SKM-1 (cell line): ENCODE results near the gene GZMM.
A peak's percentile ranks its signal among the peaks of the same experiment; 100 is the strongest.

ENCODE experiments used
- DNase-seq: peaks from one replicate; lab custom pipeline; 2025; ENCODE audit not compliant: unreplicated experiment; lab: John Stamatoyannopoulos, UW

The GZMM gene

GRCh38 chr19:543910-544608, at the start of gene GZMM:
GZMM (plus strand) TSS chr19:544053; CDS start chr19:544072, 19 bp downstream.
- DNase-seq = no peak

- no peak for DNase-seq
Observed at GRCh38 chr19:494171-495080, 49.4 kb upstream of the GZMM start.

GRCh38 chr19:495081-495401, 48.8 kb upstream of the GZMM start:
- no peak for DNase-seq

- DNase-seq = no peak
Observed at GRCh38 chr19:495402-496111, 48.3 kb upstream of the GZMM start.

GRCh38 chr19:496112-496665, 47.7 kb upstream of the GZMM start, which contains the start of gene MADCAM1:
MADCAM1 (plus strand) TSS chr19:496486; CDS start chr19:496500, 14 bp downstream.
- no peak for DNase-seq

- no peak for DNase-seq
Observed at GRCh38 chr19:496986-497385, 46.9 kb upstream of the GZMM start.

- DNase-seq = no peak
Observed at GRCh38 chr19:497491-497868, 46.4 kb upstream of the GZMM start.

- no peak for DNase-seq
Observed at GRCh38 chr19:497869-498510, 45.9 kb upstream of the GZMM start.

- no peak for DNase-seq
Observed at GRCh38 chr19:498511-498891, 45.4 kb upstream of the GZMM start.

GRCh38 chr19:498977-499623, 44.8 kb upstream of the GZMM start:
- DNase-seq = no peak

- DNase-seq = no peak
Observed at GRCh38 chr19:501646-502045, 42.2 kb upstream of the GZMM start.

- DNase-seq = no peak
Observed at GRCh38 chr19:504616-505015, 39.2 kb upstream of the GZMM start.

GRCh38 chr19:506404-507285, 37.2 kb upstream of the GZMM start:
- DNase-seq = peak; percentile 97

- peak; percentile 66 for DNase-seq
Observed at GRCh38 chr19:507286-508203, 36.3 kb upstream of the GZMM start, which contains the start of gene TPGS1. TPGS1 (plus strand) TSS chr19:507497; CDS start chr19:507507, 10 bp downstream.

- no peak for DNase-seq
Observed at GRCh38 chr19:508204-509150, 35.4 kb upstream of the GZMM start.

GRCh38 chr19:510606-511100, 33.2 kb upstream of the GZMM start:
- peak; percentile 83 for DNase-seq
